GM23338 (cell line): Measurements from ENCODE around the gene POMP. TPM values are rescaled to one million over a fixed set of nuclear protein-coding genes. Genes with fewer than 3 reads are reported as not detected.

ENCODE experiments used
- ATAC-seq: fragments of 200-7000 bp; cut with Tn5 transposase; 3 replicates; pipeline ENCODE4 v1.9.1; 2020
- DNase-seq: peaks from one replicate; pipeline ENCODE4 v3.0.0-alpha.2; 2015; ENCODE audit warnings: low spot score
- H2AFZ ChIP-seq: fragments of 200-600 bp; sonication (generic); 2 replicates; pipeline ENCODE4 v1.8.0; 2016; ENCODE audit warnings: antibody characterized with exemption, mild to moderate bottlenecking, moderate library complexity
- H3F3A ChIP-seq: fragments of 200-600 bp; sonication (generic); replicated peaks from 2 replicates; pipeline ENCODE4 v1.8.0; 2017; ENCODE audit warnings: antibody characterized with exemption, mixed run types, low read depth
- H3K27ac ChIP-seq: fragments of 200-600 bp; sonication (generic); 2 replicates; pipeline ENCODE4 v1.6.1; 2016; ENCODE audit warnings: low read depth
- H3K27me3 ChIP-seq: fragments of 200-600 bp; sonication (generic); 2 replicates; pipeline ENCODE4 v1.8.0; 2016; ENCODE audit warnings: mild to moderate bottlenecking, mixed run types, moderate library complexity; ENCODE audit not compliant: insufficient read depth
- H3K36me3 ChIP-seq: fragments of 200-600 bp; sonication (generic); 2 replicates; pipeline ENCODE4 v1.8.0; 2016; ENCODE audit warnings: mild to moderate bottlenecking; ENCODE audit not compliant: insufficient read depth
- H3K4me1 ChIP-seq: fragments of 200-600 bp; sonication (generic); 2 replicates; pipeline ENCODE4 v1.8.0; 2016; ENCODE audit warnings: mild to moderate bottlenecking, moderate library complexity; ENCODE audit not compliant: insufficient read depth
- H3K4me2 ChIP-seq: fragments of 200-600 bp; sonication (generic); 2 replicates; pipeline ENCODE4 v1.7.1; 2017; ENCODE audit warnings: mixed run types
- H3K4me3 ChIP-seq: fragments of 200-600 bp; sonication (generic); 2 replicates; pipeline ENCODE4 v1.6.1; 2016; ENCODE audit warnings: mixed run types
- H3K79me2 ChIP-seq: fragments of 200-600 bp; sonication (generic); replicated peaks from 2 replicates; pipeline ENCODE4 v1.8.0; 2017; ENCODE audit warnings: mild to moderate bottlenecking; ENCODE audit not compliant: insufficient read depth
- H3K9me2 ChIP-seq: fragments of 200-600 bp; sonication (generic); 2 replicates; pipeline ENCODE4 v1.8.0; 2017; ENCODE audit not compliant: insufficient read depth
- H4K20me1 ChIP-seq: fragments of 200-600 bp; sonication (generic); replicated peaks from 2 replicates; pipeline ENCODE4 v1.8.0; 2017; ENCODE audit warnings: mild to moderate bottlenecking; ENCODE audit not compliant: insufficient read depth
- H3K27ac Mint-ChIP-seq: 2 replicates; pipeline ENCODE4 v1.8.0; 2020; ENCODE audit warnings: inconsistent platforms, mild to moderate bottlenecking, moderate library complexity, mixed read lengths
- H3K27me3 Mint-ChIP-seq: 3 replicates; pipeline ENCODE4 v1.8.0; 2022; ENCODE audit warnings: low read depth, mild to moderate bottlenecking, moderate library complexity, mixed read lengths, inconsistent platforms; ENCODE audit not compliant: insufficient read depth, poor library complexity
- H3K36me3 Mint-ChIP-seq: 3 replicates; pipeline ENCODE4 v1.8.0; 2021; ENCODE audit warnings: low read depth, mild to moderate bottlenecking, inconsistent platforms, moderate library complexity, mixed read lengths
- H3K4me1 Mint-ChIP-seq: 3 replicates; pipeline ENCODE4 v1.8.0; 2020; ENCODE audit warnings: mild to moderate bottlenecking, inconsistent platforms, mixed read lengths
- H3K4me3 Mint-ChIP-seq: 3 replicates; pipeline ENCODE4 v1.8.0; 2021; ENCODE audit warnings: moderate library complexity, mild to moderate bottlenecking, inconsistent platforms, mixed read lengths
- H3K9me3 Mint-ChIP-seq: 3 replicates; pipeline ENCODE4 v1.8.0; 2020; ENCODE audit warnings: moderate library complexity, mild to moderate bottlenecking, inconsistent platforms, mixed read lengths
- CREB1 ChIP-seq: fragments of 250-450 bp; sonication (Bioruptor Pico); IDR thresholded peaks from 2 replicates; pipeline ENCODE4 v1.5.0; 2020; ENCODE audit warnings: low read depth, mild to moderate bottlenecking, moderate library complexity
- EZH2 ChIP-seq: fragments of 200-600 bp; sonication (generic); IDR thresholded peaks from one replicate; pipeline ENCODE4 v1.8.0; 2017; ENCODE audit warnings: antibody characterized with exemption, mild to moderate bottlenecking, low read depth; ENCODE audit not compliant: unreplicated experiment
- EZH2phosphoT487 ChIP-seq: fragments of 200-600 bp; sonication (generic); IDR thresholded peaks from one replicate; pipeline ENCODE4 v1.8.1; 2018; ENCODE audit warnings: antibody characterized with exemption; ENCODE audit not compliant: unreplicated experiment
- NANOG ChIP-seq: IDR thresholded peaks from 2 replicates; pipeline ENCODE4 v1.6.1; 2016; ENCODE audit warnings: antibody characterized with exemption, borderline replicate concordance
- STAT1 ChIP-seq: IDR thresholded peaks from one replicate; pipeline ENCODE4 v1.6.1; 2016; ENCODE audit warnings: antibody characterized with exemption; ENCODE audit not compliant: unreplicated experiment
- ZNF331 ChIP-seq: fragments of 250-450 bp; sonication (Bioruptor Pico); IDR thresholded peaks from 2 replicates; pipeline ENCODE4 v1.5.0; 2020; ENCODE audit warnings: low read depth, mild to moderate bottlenecking, moderate library complexity
- polyA plus RNA-seq: library from polyadenylated mRNA; unstranded; fragments of >200 nt; fragmentation: Nextera tagmentation; extraction: Ambion mirVana; gene quantifications from 2 replicates; pipeline ENCODE4 v1.2.1, GENCODE V29; 2016
- total RNA-seq: library from RNA; depleted of rRNA; stranded (reverse); fragments of >200 nt; shearing (Covaris generic); gene quantifications from 2 replicates; pipeline ENCODE4 v1.2.3, GENCODE V29; 2014
- TF ChIP-seq, protein P1 (sequence below): IDR thresholded peaks from one replicate; pipeline ENCODE4 v1.6.1; 2018; ENCODE audit warnings: antibody characterized with exemption; ENCODE audit not compliant: unreplicated experiment
- TF ChIP-seq, protein P2 (sequence below): IDR thresholded peaks from 2 replicates; pipeline ENCODE4 v1.6.1; 2016; ENCODE audit warnings: antibody characterized with exemption
- TF ChIP-seq, protein P3 (sequence below), 2 experiments: fragments of 200-600 bp in 1 of 2; sonication (generic) in 1 of 2; conservative IDR thresholded peaks; 2 replicates each; pipeline versions ENCODE4 v1.5.1 to v1.6.1; 2016 to 2017; ENCODE audit warnings: antibody characterized with exemption in 2 of 2, low read depth in 2 of 2, mild to moderate bottlenecking in 2 of 2, moderate library complexity in 1 of 2

The POMP gene
- total and polyA plus RNA-seq, 2 experiments from 2014 or later = 95.9 to 446 TPM

DNA sequence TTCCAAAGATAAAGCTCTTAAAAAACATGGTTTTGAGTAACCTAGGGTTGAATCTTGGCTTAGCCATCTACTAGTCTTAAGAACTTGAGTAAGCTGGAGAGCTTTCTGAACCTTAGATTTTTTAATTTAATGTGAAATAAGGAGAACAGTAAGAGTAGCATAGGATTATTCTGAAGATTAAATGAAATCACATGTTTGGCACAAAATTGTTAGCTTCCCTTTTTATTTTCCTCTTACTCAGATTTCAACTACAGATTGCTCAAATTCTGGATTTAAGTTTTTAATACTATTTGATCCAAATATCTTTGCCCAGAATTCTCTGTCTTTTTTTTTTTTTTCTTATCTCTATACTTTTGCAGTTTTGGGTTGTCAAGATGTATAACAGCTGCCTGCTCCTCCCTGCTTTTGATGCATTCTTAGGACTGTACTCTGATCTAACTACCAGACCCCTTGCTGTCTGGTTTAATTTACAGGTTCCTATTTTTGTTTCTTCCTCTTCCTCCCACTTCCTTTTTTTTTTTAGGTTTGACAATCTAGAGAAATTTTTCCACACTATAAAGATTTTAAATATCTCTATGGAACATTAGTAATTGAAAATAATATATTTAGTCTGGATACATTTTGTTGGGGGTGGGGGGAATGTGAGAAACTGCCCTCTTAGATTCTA lies 12.3 kb downstream of the POMP start:
- H3K4me1 ChIP-seq = no peaks in the 10 kb centered on the region
- H3K79me2 ChIP-seq = no peaks in the 10 kb centered on the region
- H3K36me3 ChIP-seq = peaks cover 68% of the 10 kb centered on the region
- DNase-seq = no peak
- Mint-ChIP-seq H3K27ac (no peak overlapping the region), H3K36me3 (peaks cover 87% of the 10 kb centered on the region), H3K4me3 (no peak overlapping the region), H3K27me3 (peaks cover 2% of the 10 kb centered on the region), H3K9me3 (no peaks in the 10 kb centered on the region), H3K4me1 (no peaks in the 10 kb centered on the region)
- no peak overlapping the region for H2AFZ ChIP-seq
- TF ChIP-seq NANOG = no peak
- TF ChIP-seq, protein P1, sequence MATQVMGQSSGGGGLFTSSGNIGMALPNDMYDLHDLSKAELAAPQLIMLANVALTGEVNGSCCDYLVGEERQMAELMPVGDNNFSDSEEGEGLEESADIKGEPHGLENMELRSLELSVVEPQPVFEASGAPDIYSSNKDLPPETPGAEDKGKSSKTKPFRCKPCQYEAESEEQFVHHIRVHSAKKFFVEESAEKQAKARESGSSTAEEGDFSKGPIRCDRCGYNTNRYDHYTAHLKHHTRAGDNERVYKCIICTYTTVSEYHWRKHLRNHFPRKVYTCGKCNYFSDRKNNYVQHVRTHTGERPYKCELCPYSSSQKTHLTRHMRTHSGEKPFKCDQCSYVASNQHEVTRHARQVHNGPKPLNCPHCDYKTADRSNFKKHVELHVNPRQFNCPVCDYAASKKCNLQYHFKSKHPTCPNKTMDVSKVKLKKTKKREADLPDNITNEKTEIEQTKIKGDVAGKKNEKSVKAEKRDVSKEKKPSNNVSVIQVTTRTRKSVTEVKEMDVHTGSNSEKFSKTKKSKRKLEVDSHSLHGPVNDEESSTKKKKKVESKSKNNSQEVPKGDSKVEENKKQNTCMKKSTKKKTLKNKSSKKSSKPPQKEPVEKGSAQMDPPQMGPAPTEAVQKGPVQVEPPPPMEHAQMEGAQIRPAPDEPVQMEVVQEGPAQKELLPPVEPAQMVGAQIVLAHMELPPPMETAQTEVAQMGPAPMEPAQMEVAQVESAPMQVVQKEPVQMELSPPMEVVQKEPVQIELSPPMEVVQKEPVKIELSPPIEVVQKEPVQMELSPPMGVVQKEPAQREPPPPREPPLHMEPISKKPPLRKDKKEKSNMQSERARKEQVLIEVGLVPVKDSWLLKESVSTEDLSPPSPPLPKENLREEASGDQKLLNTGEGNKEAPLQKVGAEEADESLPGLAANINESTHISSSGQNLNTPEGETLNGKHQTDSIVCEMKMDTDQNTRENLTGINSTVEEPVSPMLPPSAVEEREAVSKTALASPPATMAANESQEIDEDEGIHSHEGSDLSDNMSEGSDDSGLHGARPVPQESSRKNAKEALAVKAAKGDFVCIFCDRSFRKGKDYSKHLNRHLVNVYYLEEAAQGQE = no peak
- no peak for TF ChIP-seq STAT1
- TF ChIP-seq, protein P2, sequence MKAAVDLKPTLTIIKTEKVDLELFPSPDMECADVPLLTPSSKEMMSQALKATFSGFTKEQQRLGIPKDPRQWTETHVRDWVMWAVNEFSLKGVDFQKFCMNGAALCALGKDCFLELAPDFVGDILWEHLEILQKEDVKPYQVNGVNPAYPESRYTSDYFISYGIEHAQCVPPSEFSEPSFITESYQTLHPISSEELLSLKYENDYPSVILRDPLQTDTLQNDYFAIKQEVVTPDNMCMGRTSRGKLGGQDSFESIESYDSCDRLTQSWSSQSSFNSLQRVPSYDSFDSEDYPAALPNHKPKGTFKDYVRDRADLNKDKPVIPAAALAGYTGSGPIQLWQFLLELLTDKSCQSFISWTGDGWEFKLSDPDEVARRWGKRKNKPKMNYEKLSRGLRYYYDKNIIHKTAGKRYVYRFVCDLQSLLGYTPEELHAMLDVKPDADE = no peak
- no peak for TF ChIP-seq ZNF331 (CRISPR knock-in tag)
- no peak for TF ChIP-seq CREB1 (CRISPR knock-in tag)
- no peak for TF ChIP-seq EZH2phosphoT487
- no peaks in the 10 kb centered on the region for H3F3A ChIP-seq
- no peak overlapping the region for H3K4me2 ChIP-seq
- H3K27me3 ChIP-seq = no peaks in the 10 kb centered on the region
- no peak for ATAC-seq
- H3K27ac ChIP-seq = no peak overlapping the region
- no peak overlapping the region for H3K4me3 ChIP-seq
- H3K9me2 ChIP-seq = no peaks in the 10 kb centered on the region
- no peaks in the 10 kb centered on the region; the same call in 1 of the 2 replicates for H4K20me1 ChIP-seq

DNA sequence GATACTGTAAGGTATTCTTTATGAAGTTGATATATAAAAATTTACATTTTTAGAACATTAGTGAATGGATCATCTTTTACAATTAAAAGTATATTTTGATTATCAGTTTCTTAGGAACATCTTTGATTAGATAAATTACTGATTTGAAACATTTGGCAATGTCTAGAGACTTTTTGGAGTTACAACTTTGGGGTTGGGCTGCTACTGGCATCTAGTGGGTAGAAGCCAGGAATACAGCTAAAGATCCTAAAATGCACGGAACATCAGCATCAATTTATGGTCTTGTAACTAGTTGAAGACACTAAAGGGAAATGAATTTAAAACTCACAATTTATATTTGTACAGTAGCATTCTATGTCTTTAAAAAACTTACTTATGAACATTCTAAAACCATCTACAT lies 19.9 kb downstream of the POMP start:
- Mint-ChIP-seq H3K36me3 (peaks cover 33% of the 10 kb centered on the region), H3K27me3 (no peaks in the 10 kb centered on the region), H3K4me1 (peaks cover under 1% of the 10 kb centered on the region), H3K27ac (no peak overlapping the region), H3K9me3 (no peaks in the 10 kb centered on the region), H3K4me3 (no peak overlapping the region)
- ATAC-seq (no peak), DNase-seq (peak; percentile 24)
- Histone ChIP-seq H4K20me1 (no peaks in the 10 kb centered on the region; the same call in 1 of the 2 replicates), H3K4me2 (no peak overlapping the region), H3K4me3 (no peak overlapping the region), H2AFZ (no peak overlapping the region), H3K27ac (no peak overlapping the region), H3K27me3 (no peaks in the 10 kb centered on the region), H3K36me3 (peaks cover 21% of the 10 kb centered on the region; the same call in 1 of the 2 replicates), H3F3A (no peaks in the 10 kb centered on the region), H3K9me2 (no peaks in the 10 kb centered on the region), H3K79me2 (no peaks in the 10 kb centered on the region), H3K4me1 (no peaks in the 10 kb centered on the region)
- TF ChIP-seq EZH2 = no peak
- TF ChIP-seq NANOG = no peak
- no peak for TF ChIP-seq STAT1
- TF ChIP-seq, protein P3, sequence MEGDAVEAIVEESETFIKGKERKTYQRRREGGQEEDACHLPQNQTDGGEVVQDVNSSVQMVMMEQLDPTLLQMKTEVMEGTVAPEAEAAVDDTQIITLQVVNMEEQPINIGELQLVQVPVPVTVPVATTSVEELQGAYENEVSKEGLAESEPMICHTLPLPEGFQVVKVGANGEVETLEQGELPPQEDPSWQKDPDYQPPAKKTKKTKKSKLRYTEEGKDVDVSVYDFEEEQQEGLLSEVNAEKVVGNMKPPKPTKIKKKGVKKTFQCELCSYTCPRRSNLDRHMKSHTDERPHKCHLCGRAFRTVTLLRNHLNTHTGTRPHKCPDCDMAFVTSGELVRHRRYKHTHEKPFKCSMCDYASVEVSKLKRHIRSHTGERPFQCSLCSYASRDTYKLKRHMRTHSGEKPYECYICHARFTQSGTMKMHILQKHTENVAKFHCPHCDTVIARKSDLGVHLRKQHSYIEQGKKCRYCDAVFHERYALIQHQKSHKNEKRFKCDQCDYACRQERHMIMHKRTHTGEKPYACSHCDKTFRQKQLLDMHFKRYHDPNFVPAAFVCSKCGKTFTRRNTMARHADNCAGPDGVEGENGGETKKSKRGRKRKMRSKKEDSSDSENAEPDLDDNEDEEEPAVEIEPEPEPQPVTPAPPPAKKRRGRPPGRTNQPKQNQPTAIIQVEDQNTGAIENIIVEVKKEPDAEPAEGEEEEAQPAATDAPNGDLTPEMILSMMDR (conservative IDR thresholded peaks at IDR 0.05; ENCODE audit: low read depth in 2 of 2) = peak; percentile 20 to 26; a peak in 1 of 4 replicates
